ENCODE results near the gene NTPCR.

NTPCR gene

GRCh38 chr1:232942413-232943294 lies 7.8 kb upstream of the NTPCR start:
- no peak overlapping the region for H3K9ac ChIP-seq (ENCODE audit: low read depth in 1 of 2, low read length in 2 of 2)
- H3K27me3 ChIP-seq (ENCODE audit: control insufficient read depth in 1 of 2, insufficient read depth in 2 of 2, low read length in 2 of 2): no peaks in the 10 kb centered on the region
- H3K9me3 ChIP-seq (ENCODE audit: control insufficient read depth in 1 of 2, low read length in 2 of 2): no peaks in the 10 kb centered on the region
- H3K36me3 ChIP-seq (ENCODE audit: control insufficient read depth in 1 of 2, insufficient read depth in 2 of 2, low read length in 2 of 2): no peaks in the 10 kb centered on the region
- peaks cover 0 to 3% of the 10 kb centered on the region in 2 donors for H3K4me1 ChIP-seq (ENCODE audit: control insufficient read depth in 1 of 2, insufficient read depth in 2 of 2, low read length in 2 of 2)
- no peak overlapping the region for H3K27ac ChIP-seq (ENCODE audit: low read depth, low read length)
- no peak overlapping the region for H3K4me3 ChIP-seq (ENCODE audit: low read depth in 1 of 2, low read length in 2 of 2)

- Histone ChIP-seq H3K27me3 (ENCODE audit: control insufficient read depth in 1 of 2, insufficient read depth in 2 of 2, low read length in 2 of 2) (no peaks in the 10 kb centered on the region), H3K27ac (ENCODE audit: low read depth, low read length) (no peak overlapping the region)
Measured at GRCh38 chr1:232943679-232944252, 6.6 kb upstream of the NTPCR start.

GRCh38 chr1:232944347-232944746 lies 6.1 kb upstream of the NTPCR start:
- H3K36me3 ChIP-seq (ENCODE audit: control insufficient read depth in 1 of 2, insufficient read depth in 2 of 2, low read length in 2 of 2): no peaks in the 10 kb centered on the region
- H3K9ac ChIP-seq (ENCODE audit: low read depth in 1 of 2, low read length in 2 of 2): no peak overlapping the region
- H3K4me3 ChIP-seq (ENCODE audit: low read depth in 1 of 2, low read length in 2 of 2): no peak overlapping the region
- H3K4me1 ChIP-seq (ENCODE audit: control insufficient read depth in 1 of 2, insufficient read depth in 2 of 2, low read length in 2 of 2): peaks cover 0 to 3% of the 10 kb centered on the region in 2 donors
- H3K27ac ChIP-seq (ENCODE audit: low read depth, low read length): no peak overlapping the region
- no peaks in the 10 kb centered on the region for H3K27me3 ChIP-seq (ENCODE audit: control insufficient read depth in 1 of 2, insufficient read depth in 2 of 2, low read length in 2 of 2)
- no peaks in the 10 kb centered on the region for H3K9me3 ChIP-seq (ENCODE audit: control insufficient read depth in 1 of 2, low read length in 2 of 2)

More at GRCh38 chr1:232943679-232944252, 6.6 kb upstream of the NTPCR start:
- Histone ChIP-seq H3K9ac (ENCODE audit: low read depth in 1 of 2, low read length in 2 of 2) (no peak overlapping the region), H3K9me3 (ENCODE audit: control insufficient read depth in 1 of 2, low read length in 2 of 2) (no peaks in the 10 kb centered on the region), H3K4me1 (ENCODE audit: control insufficient read depth in 1 of 2, insufficient read depth in 2 of 2, low read length in 2 of 2) (peaks cover 0 to 3% of the 10 kb centered on the region in 2 donors), H3K36me3 (ENCODE audit: control insufficient read depth in 1 of 2, insufficient read depth in 2 of 2, low read length in 2 of 2) (no peaks in the 10 kb centered on the region), H3K4me3 (ENCODE audit: low read depth in 1 of 2, low read length in 2 of 2) (no peak overlapping the region)

- Histone ChIP-seq H3K27me3 (ENCODE audit: control insufficient read depth in 1 of 2, insufficient read depth in 2 of 2, low read length in 2 of 2) (no peaks in the 10 kb centered on the region), H3K4me3 (ENCODE audit: low read depth in 1 of 2, low read length in 2 of 2) (peak overlapping the region; percentile 73 to 81), H3K36me3 (ENCODE audit: control insufficient read depth in 1 of 2, insufficient read depth in 2 of 2, low read length in 2 of 2) (no peaks in the 10 kb centered on the region), H3K9ac (ENCODE audit: low read depth in 1 of 2, low read length in 2 of 2) (peak overlapping the region; percentile 29 to 80), H3K4me1 (ENCODE audit: control insufficient read depth in 1 of 2, insufficient read depth in 2 of 2, low read length in 2 of 2) (peaks cover 3 to 20% of the 10 kb centered on the region in 2 donors), H3K9me3 (ENCODE audit: control insufficient read depth in 1 of 2, low read length in 2 of 2) (no peaks in the 10 kb centered on the region), H3K27ac (ENCODE audit: low read depth, low read length) (no peak overlapping the region)
Measured at GRCh38 chr1:232949636-232950196, 695 bp upstream of the NTPCR start.

GRCh38 chr1:232951180-232951579 lies 769 bp downstream of the NTPCR start:
- Histone ChIP-seq H3K36me3 (ENCODE audit: control insufficient read depth in 1 of 2, insufficient read depth in 2 of 2, low read length in 2 of 2) (no peaks in the 10 kb centered on the region), H3K27ac (ENCODE audit: low read depth, low read length) (no peak overlapping the region), H3K4me3 (ENCODE audit: low read depth in 1 of 2, low read length in 2 of 2) (peak overlapping the region; percentile 73 to 81), H3K27me3 (ENCODE audit: control insufficient read depth in 1 of 2, insufficient read depth in 2 of 2, low read length in 2 of 2) (no peaks in the 10 kb centered on the region), H3K9me3 (ENCODE audit: control insufficient read depth in 1 of 2, low read length in 2 of 2) (no peaks in the 10 kb centered on the region), H3K4me1 (ENCODE audit: control insufficient read depth in 1 of 2, insufficient read depth in 2 of 2, low read length in 2 of 2) (peaks cover 3 to 20% of the 10 kb centered on the region in 2 donors), H3K9ac (ENCODE audit: low read depth in 1 of 2, low read length in 2 of 2) (peak overlapping the region; percentile 63 to 80)

- Histone ChIP-seq H3K27me3 (ENCODE audit: control insufficient read depth in 1 of 2, insufficient read depth in 2 of 2, low read length in 2 of 2) (no peaks in the 10 kb centered on the region), H3K4me1 (ENCODE audit: control insufficient read depth in 1 of 2, insufficient read depth in 2 of 2, low read length in 2 of 2) (peaks cover 3 to 20% of the 10 kb centered on the region in 2 donors), H3K9me3 (ENCODE audit: control insufficient read depth in 1 of 2, low read length in 2 of 2) (no peaks in the 10 kb centered on the region), H3K27ac (ENCODE audit: low read depth, low read length) (no peak overlapping the region), H3K9ac (ENCODE audit: low read depth in 1 of 2, low read length in 2 of 2) (peak overlapping the region in 1 of 2 donors; percentile 80), H3K36me3 (ENCODE audit: control insufficient read depth in 1 of 2, insufficient read depth in 2 of 2, low read length in 2 of 2) (no peaks in the 10 kb centered on the region), H3K4me3 (ENCODE audit: low read depth in 1 of 2, low read length in 2 of 2) (peak overlapping the region; percentile 73 to 81)
Measured at GRCh38 chr1:232951605-232952004, 1.2 kb downstream of the NTPCR start.

GRCh38 chr1:232952514-232953499 lies 2.4 kb downstream of the NTPCR start:
- no peak overlapping the region for H3K27ac ChIP-seq (ENCODE audit: low read depth, low read length)

GRCh38 chr1:232954594-232955365 lies 4.4 kb downstream of the NTPCR start:
- H3K27ac ChIP-seq (ENCODE audit: low read depth, low read length): no peak overlapping the region
- H3K4me1 ChIP-seq (ENCODE audit: control insufficient read depth in 1 of 2, insufficient read depth in 2 of 2, low read length in 2 of 2): peaks cover 3 to 19% of the 10 kb centered on the region in 2 donors
- H3K4me3 ChIP-seq (ENCODE audit: low read depth in 1 of 2, low read length in 2 of 2): no peak overlapping the region

More at GRCh38 chr1:232952514-232953499, 2.4 kb downstream of the NTPCR start:
- Histone ChIP-seq H3K27me3 (ENCODE audit: control insufficient read depth in 1 of 2, insufficient read depth in 2 of 2, low read length in 2 of 2) (no peaks in the 10 kb centered on the region), H3K36me3 (ENCODE audit: control insufficient read depth in 1 of 2, insufficient read depth in 2 of 2, low read length in 2 of 2) (peaks cover 0 to 2% of the 10 kb centered on the region in 2 donors), H3K9ac (ENCODE audit: low read depth in 1 of 2, low read length in 2 of 2) (no peak overlapping the region), H3K4me3 (ENCODE audit: low read depth in 1 of 2, low read length in 2 of 2) (no peak overlapping the region), H3K4me1 (ENCODE audit: control insufficient read depth in 1 of 2, insufficient read depth in 2 of 2, low read length in 2 of 2) (peaks cover 3 to 20% of the 10 kb centered on the region in 2 donors), H3K9me3 (ENCODE audit: control insufficient read depth in 1 of 2, low read length in 2 of 2) (no peaks in the 10 kb centered on the region)

GRCh38 chr1:232956081-232956480 lies 5.7 kb downstream of the NTPCR start:
- no peak overlapping the region for H3K27ac ChIP-seq (ENCODE audit: low read depth, low read length)
- H3K4me3 ChIP-seq (ENCODE audit: low read depth in 1 of 2, low read length in 2 of 2): no peak overlapping the region
- no peaks in the 10 kb centered on the region for H3K27me3 ChIP-seq (ENCODE audit: control insufficient read depth in 1 of 2, insufficient read depth in 2 of 2, low read length in 2 of 2)
- peaks cover 9 to 13% of the 10 kb centered on the region in 2 donors for H3K36me3 ChIP-seq (ENCODE audit: control insufficient read depth in 1 of 2, insufficient read depth in 2 of 2, low read length in 2 of 2)
- peaks cover 0 to 8% of the 10 kb centered on the region in 2 donors for H3K9me3 ChIP-seq (ENCODE audit: control insufficient read depth in 1 of 2, low read length in 2 of 2)
- peaks cover 3 to 16% of the 10 kb centered on the region in 2 donors for H3K4me1 ChIP-seq (ENCODE audit: control insufficient read depth in 1 of 2, insufficient read depth in 2 of 2, low read length in 2 of 2)
- H3K9ac ChIP-seq (ENCODE audit: low read depth in 1 of 2, low read length in 2 of 2): no peak overlapping the region

More at GRCh38 chr1:232954594-232955365, 4.4 kb downstream of the NTPCR start:
- no peaks in the 10 kb centered on the region for H3K27me3 ChIP-seq (ENCODE audit: control insufficient read depth in 1 of 2, insufficient read depth in 2 of 2, low read length in 2 of 2)
- peaks cover 0 to 8% of the 10 kb centered on the region in 2 donors for H3K9me3 ChIP-seq (ENCODE audit: control insufficient read depth in 1 of 2, low read length in 2 of 2)
- peaks cover 9 to 10% of the 10 kb centered on the region in 2 donors for H3K36me3 ChIP-seq (ENCODE audit: control insufficient read depth in 1 of 2, insufficient read depth in 2 of 2, low read length in 2 of 2)
- H3K9ac ChIP-seq (ENCODE audit: low read depth in 1 of 2, low read length in 2 of 2): no peak overlapping the region

Data from duodenal mucosa (tissue), 2 donors.